Endometrial microvascular endothelial cells (primary cell): ENCODE data around the gene GNPNAT1. TPM values are rescaled to one million over a fixed set of nuclear protein-coding genes. Genes with fewer than 3 reads are reported as not detected.
"Not testable (repeated sequence)": the region's sequence is repeated elsewhere in the genome, so short reads cannot be mapped to it uniquely, and the experiment has no call there.

Experiments
- in situ Hi-C: cut with HindIII; loops from 2 replicates; pipeline ENCODE4 v1.10.0; 2017; ENCODE audit warnings: low sequenced_read_pairs, low pct_unique_long_range_greater_than_20kb; ENCODE audit errors: inconsistent ontology term
- total RNA-seq: library from RNA; depleted of rRNA; stranded (reverse); fragments of >200 nt; gene quantifications from one replicate; pipeline ENCODE4 v1.2.3, GENCODE V29; 2015; ENCODE audit errors: inconsistent ontology term

Gene GNPNAT1
- total RNA-seq, 1 donor from 2014 or later = 47.3 TPM

GRCh38 chr14:52792097-52792415, 649 bp upstream of the GNPNAT1 start:
- in situ Hi-C loops = no loop called here

DNA sequence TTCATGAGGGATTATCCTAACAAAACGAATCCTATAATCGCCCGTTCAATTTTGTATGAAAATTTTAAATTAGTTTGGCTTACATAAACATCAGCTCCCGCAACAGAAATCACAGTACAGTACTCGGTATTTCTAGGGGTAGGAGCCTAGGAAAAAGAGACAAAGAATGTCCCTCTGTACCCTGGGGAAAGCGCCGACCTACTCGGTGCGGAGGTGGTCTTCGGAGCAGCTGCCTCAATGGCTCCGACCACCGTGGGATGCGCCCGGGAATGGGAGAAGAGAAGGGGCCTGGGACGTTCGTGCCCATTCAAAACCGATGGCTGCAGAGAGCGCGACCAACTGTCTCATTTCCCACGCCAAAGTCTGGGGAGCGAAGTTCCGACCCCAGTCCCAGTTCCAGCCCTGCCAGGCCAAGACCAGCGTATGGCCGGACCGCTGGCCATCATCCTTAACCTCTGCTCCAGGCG, 618 bp downstream of the GNPNAT1 start:
- in situ Hi-C loops = no loop called here

DNA sequence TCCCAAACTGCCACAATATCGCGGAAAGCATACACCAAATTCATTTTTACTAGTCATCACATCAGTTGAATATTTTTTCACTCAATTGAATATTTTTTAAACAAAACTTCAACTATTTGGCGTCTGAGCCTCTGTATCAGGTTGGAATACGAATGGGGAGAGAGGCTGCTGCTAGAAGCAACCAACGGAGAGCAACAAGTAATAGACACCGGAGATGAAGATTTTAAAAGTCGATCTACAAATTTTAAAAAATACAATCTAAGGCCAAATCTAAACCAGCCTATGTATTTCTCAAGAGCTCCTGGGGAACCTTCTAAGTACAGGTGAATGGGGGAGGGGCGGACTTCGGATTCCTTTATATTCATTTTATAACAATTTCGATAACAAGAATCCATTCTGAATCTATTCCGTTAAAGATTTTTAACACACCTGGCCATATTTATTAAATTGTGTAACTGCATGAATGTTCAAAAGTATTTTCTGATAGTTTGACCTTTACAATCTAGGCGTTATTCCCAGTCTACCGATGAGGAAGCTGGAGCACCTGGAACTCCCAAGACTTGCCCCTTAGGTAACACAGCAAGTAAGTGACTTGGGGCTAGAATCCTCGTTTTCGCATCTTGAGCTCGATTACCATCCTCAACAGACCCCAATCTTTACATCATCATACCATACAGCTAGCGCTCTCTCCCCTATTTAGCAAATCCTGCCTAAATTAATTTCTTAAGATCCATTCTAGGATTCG, 1.2 kb downstream of the GNPNAT1 start:
- in situ Hi-C loops = no loop called here

- in situ Hi-C loops = no loop called here
These were observed 2.3 kb downstream of the GNPNAT1 start for GRCh38 chr14:52789118-52789517.

- in situ Hi-C loops = no loop called here
These were observed 4.5 kb downstream of the GNPNAT1 start for GRCh38 chr14:52786887-52787286.

GRCh38 chr14:52783206-52783605, 8.2 kb downstream of the GNPNAT1 start:
- in situ Hi-C loops = no loop called here

DNA sequence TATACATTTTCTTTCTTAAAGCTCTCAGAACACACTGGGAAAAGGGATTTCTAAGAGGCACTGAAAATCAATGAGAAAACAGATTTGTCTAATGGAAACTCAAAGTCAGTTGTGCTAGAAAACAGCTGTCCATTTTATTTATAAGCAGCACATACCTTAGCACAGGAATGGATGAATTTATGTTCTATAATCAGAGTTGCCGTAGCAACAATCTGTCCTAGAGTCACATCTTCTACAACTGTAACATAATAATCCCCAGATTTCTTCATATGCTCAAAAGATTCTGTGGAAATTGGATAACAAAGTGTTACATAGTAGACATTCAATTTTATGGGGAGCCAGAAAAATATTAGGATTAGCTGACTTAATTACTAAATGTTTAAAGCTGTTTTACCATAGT, 9.8 kb downstream of the GNPNAT1 start:
- in situ Hi-C loops = no loop called here

- in situ Hi-C loops = no loop called here
These were observed 10.5 kb downstream of the GNPNAT1 start for GRCh38 chr14:52780893-52781292.

DNA sequence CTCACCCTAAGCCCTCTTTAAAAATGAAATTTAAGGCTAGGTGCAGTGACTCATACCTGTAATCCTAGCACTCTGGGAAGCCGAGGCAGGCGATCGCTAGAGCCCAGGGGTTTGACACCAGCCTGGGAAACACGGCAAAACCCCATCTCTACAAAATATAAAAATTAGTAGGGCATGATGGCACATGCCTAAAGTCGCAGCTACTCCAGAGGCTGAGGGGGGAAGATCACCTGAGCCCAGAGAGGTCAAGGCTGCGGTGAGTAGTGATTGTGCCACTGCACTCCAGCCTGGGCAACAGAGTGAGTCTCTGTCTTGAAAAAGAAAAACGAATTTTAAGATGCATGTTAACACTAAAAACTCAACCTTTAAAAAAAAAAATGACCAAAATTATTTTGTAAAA, 12.7 kb downstream of the GNPNAT1 start:
- in situ Hi-C loops = no loop called here

DNA sequence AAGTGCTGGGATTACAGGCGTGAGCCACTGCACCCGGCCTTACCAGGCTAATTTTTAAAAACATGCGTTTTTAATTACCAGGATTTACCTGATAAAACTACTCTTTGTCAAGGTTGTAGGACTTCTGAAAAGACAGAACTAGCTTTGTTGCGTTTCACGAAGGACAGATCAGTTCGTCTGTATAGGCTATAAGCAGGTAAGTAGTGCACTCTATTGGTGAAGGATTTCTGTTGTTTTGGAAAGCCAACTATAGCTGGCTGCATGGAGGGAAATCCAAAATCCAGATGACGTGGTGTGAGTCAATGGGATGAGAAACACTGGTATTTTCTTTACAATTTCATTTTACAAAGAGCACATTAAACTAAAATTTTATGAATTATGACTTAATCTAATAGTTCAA, 14.6 kb downstream of the GNPNAT1 start:
- in situ Hi-C loops = no loop called here

- in situ Hi-C loops = no loop called here
These were observed 21.5 kb downstream of the GNPNAT1 start for GRCh38 chr14:52769887-52770286.

GRCh38 chr14:52767058-52767833, 24.2 kb downstream of the GNPNAT1 start:
- in situ Hi-C loops = no loop called here

DNA sequence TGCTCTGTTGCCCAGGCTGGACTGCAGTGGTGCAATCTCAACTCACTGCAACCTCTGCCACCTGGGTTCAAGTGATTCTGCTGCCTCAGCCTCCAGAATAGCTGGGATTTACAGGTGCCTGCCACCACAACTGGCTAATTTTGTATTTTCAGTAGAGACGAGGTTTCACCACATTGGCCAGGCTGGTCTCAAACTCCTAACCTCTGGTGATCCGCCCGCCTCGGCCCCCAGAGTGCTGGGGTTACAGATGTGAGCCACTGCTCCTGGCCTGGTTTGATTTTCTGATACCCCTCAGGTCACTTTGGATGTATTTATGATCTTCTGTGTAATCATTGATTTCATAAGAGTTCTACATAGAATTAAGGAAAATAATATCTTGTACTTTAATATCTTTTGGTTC, 28.5 kb downstream of the GNPNAT1 start:
- in situ Hi-C loops = not testable (repeated sequence)

DNA sequence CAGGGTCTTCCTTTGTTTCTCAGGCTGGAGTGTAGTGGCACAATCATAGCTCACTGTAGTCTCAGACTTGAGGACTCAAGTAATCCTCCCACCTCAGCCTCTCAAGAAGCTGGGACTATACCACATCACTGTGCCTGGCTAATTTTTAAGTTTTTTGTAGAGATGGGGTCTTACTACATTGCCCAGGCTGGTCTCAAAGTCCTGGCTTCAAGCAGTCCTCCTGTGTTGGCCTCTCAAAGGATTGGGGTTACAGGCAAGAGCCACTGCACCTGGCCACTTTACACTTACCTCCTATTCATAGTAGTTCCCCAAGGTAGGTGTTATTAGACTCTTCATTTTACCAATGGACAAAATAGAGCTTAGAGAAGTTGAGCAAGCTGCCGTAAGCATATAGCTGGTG, 32.3 kb downstream of the GNPNAT1 start:
- in situ Hi-C loops = no loop called here

DNA sequence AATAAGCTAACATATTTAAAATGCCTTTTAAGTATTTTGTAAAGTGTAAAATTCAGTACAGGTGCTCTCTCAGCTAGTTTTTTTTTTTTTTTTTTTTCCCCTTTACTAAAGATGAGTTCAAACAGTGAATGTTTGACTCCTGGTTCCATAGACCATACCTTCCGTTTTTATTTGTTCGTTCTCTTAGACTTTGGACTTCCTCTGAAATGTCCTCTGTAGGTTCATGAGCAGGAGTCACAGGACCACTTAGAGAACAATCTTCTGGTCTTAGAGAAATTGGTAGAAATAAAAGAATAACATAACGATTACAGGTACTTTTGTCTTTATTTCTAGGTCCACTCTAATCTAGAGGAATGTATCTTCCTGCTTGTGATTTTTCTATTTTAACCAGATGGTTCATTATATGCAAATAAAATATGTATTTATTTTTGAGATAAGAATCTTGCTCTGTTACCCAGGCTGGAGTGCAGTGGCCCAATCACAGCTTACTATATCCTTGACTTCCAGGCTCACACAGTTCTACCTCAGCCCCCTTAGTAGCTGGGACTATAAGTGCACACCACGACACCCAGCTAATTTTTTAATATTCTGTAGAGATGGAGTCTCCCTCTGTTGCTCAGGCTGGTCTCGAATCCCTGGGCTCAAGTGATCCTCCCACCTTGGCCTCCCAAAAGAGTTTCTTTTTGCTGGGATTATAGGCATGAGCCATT, 35.6 kb downstream of the GNPNAT1 start:
- in situ Hi-C loops = no loop called here

GRCh38 chr14:52748647-52749292, 42.6 kb downstream of the GNPNAT1 start:
- in situ Hi-C loops = no loop called here

GRCh38 chr14:52741865-52742264, 49.5 kb downstream of the GNPNAT1 start:
- in situ Hi-C loops = no loop called here

DNA sequence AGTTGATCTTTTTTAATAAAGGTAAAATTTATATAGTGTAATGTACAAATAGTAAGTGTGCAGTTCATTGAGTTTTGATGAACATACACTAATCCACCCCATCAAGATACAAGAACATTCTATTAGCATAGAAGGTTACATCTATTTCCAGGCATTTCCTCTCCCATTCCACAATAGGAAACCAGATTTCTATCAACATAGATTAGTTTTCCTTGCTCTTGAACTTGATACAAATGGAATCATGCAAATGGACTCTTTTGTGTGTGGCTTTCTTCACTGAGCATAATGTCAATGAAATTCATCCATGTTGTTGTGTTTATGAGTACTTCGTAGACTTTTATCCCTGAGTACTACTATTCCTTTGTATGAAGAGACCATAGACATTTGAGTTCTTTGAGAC, 50.7 kb downstream of the GNPNAT1 start:
- in situ Hi-C loops = no loop called here

DNA sequence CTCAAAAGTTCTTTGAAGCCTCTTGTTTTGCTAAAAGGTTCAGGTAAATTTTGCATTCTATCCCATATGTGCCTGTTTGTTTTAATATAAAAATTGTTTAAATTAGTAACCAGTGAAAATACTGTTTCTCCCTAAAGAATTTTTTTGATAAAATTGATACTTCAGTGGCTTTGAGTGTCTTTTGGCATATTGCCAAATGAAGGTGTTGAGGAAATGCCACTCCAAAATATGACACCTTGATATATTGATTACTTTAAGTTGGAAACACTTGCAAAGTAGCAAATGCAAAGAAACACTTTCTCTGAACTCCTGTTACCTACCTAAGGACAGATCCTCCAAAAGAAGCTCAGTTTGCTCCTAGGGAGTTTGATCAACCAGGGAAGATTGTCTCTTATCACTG, 53.0 kb downstream of the GNPNAT1 start:
- in situ Hi-C loops = no loop called here
